HG02759 (cell line): ENCODE results near the gene SOX15.
"Not testable (repeated sequence)": the region's sequence is repeated elsewhere in the genome, so short reads cannot be mapped to it uniquely, and the experiment has no call there.

Source experiments
- ATAC-seq: cut with Tn5 transposase; IDR thresholded peaks from one replicate; pipeline ENCODE4 v1.9.1; 2021; ENCODE audit warnings: mild to moderate bottlenecking, moderate library complexity; ENCODE audit not compliant: unreplicated experiment

SOX15 gene

DNA sequence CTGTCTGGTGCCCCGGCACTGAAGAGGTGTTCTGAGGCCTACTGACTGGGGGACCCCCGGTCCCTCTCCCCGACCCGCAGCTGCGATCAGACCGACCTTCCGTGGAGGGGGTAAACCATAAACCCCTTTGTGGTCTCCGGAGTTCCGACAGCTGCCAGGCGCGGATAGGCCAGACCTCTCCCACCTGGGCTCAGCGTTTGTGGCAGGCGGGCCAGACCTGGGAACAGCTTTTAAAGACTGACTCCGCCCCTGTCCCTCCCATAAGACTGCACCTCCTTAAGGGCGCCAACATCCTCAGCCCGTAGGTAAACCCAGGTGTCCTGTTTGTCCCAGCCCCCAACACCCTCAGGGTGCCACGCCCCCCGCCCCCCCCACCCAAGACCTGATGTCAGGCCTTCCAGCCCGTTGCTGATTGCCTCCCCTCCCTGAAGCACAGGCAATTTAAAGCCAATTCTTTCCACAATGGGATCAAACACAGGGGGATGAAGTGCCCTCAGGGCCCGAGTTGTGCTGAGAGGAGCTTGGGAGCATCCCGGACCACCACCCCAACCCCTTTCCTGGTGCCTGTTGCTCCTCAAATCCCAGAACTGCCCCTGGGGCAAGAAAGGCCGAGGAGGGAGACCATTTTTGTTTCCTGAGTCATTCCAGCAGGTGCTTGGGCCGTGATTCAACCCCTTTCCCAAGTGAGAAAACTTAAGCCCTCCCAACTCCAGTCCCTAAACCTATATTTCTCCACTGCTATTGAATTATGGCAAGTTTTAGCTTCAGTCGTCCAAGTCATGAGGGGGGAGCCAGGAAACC is at the start of gene SOX15:
Gene SOX15, minus strand, starts transcription at position 204 of the 801 bp plus-strand sequence. CDS start 418 bp downstream, outside the sequence.
- ATAC-seq: no peak

DNA sequence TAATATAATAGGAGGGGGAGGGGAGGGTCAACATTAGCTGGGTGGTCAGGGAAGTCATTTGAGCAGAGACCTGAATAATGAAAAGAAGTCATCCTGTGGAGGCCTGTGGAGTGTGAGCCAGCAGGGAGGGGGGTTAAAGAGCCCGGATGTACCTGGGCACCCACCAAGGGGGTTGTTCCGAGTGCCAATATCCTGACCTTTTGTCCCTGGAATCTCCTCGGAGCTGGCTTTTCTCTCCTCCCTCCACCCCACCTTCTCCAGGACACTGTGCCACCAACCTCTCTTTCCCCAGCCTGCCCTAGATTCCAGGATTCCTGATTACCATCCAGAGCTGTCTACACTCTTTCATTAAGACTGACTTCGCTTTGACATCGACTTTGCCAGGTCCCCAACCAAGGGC is 46.3 kb upstream of the SOX15 start:
- ATAC-seq: no peak

DNA sequence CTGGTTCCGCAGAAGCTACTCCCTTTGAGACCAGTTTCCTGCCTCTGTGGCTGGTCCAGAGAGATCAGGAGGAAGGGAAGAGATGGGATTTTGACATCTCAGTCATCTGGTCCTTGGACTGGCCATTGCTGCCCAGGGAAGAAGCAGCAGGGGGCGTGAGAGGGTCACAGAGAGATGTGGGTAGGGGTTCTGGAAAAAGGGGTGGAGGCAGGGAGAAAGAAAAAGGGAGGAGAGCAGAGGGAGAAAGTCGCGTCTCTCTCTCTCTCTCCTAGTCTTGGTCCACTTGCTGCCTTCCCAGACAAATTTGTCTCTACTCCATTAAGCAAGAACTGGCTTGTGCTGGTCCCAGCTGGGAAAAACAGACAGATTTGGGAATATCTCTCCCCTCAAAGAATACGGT is 44.5 kb upstream of the SOX15 start:
- no peak for ATAC-seq

DNA sequence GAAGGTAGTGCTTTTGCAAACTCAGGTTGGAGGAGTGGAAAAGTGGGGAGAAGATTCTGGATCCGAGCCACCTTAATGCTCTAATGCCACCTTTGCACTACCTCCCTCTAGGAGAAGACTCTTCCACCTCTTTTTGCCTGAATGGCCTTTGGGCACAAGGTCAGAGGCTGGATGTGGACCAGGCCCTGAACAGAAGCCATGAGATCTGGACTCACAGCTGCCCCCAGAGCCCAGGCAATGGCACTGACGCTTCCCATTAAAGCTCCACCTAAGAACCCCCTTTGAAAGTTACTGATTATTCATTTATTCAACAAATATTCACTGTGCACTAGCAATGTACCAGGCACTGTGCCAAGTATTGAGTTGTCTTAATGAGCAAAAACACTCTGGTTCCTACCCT is 43.2 kb upstream of the SOX15 start:
- ATAC-seq: no peak

DNA sequence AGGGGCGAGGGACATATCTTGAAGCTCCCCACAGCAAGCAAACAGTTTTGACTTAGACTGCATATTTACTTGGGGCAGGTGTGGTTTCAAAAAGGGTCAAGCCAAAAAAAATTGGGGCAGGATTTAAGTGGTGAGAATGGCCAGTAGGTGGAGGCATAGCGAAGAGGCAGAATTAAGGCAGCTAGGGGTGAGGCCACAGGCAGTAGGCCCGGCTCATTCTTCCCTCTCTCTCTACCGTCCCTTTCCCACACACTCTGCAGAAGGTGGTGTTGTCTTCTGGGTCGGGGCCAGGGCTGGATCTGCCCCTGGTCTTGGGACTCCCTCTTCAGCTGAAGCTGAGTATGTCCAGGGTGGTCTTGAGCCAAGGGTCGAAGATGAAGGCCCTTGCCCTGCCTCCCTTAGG is 42.6 kb upstream of the SOX15 start:
- ATAC-seq: no peak

DNA sequence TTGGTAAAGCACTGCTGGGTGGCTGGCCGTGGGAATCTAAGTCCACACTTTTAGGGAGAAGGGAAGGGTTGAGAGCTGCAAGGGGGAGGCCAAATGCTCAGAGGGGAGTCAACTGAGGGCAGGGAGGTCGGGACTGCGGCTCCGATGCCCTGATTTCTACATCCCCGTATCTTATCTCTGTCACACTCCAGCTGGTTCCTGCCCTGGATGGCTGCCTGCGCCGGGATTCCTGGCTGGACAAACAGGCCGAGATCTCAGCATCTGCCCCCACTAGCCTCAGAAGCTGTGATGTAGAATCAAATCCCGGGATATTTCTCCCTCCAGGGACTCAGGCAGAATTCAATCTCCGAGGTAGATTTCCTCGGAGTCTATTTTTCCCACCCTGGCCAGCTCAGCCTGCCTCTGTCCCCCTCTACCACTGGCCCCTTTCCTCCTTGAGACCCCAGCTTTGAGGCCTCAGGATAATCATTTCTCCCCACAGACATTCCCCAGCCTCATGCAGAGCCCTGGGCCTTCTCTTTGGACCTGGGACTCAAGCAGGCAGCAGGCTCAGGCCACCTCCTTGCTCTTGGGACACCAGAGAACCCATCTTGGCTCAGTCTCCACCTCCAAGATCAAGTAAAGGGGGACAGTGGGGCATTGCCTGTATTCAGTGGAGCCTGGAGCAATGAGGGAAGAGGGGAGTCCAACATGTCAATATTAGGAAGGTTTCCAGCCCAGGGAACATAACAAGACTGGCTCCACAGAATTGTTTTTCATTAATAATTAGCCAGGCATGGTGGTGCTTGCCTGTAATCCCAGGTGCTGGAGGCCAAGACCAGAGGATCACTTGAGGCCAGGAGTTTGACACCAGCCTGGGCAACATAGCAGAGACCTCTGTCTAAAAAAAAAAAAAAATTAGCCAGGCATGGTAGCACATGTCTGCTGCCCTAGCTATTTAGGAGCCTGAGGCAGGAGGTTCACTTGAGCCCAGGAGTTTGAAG is 41.8 kb upstream of the SOX15 start:
- ATAC-seq: no peak

DNA sequence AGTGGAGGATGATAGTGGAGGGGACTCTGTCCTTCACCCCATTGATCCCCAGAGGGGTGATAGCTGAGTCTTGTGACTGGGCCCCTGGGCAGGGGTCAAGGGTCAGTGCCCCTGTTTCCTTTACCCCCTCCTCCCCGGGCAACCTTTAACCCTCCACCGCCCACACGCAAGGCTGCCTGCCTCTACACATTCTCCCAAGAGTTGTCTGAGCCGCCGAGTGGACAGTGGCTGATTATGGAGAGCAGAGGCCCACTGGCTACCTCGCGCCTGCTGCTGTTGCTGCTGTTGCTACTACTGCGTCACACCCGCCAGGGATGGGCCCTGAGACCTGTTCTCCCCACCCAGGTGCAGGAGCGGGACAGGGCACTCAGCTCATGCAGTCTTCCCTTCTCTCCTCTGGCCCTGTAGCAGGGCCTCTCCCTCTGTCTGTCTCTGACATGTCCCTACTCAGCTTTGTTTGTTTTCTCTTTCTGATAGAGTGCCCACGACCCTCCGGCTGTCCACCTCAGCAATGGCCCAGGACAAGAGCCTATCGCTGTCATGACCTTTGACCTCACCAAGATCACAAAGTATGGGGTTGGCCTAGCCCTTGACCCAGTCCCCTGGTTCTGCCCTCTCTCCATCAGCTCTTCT is 40.2 kb upstream of the SOX15 start, which contains the start of gene SHBG:
Gene SHBG, plus strand, starts transcription at position 197 of the 633 bp plus-strand sequence. Its CDS starts 38 bp downstream, at position 235.
- ATAC-seq: no peak

DNA sequence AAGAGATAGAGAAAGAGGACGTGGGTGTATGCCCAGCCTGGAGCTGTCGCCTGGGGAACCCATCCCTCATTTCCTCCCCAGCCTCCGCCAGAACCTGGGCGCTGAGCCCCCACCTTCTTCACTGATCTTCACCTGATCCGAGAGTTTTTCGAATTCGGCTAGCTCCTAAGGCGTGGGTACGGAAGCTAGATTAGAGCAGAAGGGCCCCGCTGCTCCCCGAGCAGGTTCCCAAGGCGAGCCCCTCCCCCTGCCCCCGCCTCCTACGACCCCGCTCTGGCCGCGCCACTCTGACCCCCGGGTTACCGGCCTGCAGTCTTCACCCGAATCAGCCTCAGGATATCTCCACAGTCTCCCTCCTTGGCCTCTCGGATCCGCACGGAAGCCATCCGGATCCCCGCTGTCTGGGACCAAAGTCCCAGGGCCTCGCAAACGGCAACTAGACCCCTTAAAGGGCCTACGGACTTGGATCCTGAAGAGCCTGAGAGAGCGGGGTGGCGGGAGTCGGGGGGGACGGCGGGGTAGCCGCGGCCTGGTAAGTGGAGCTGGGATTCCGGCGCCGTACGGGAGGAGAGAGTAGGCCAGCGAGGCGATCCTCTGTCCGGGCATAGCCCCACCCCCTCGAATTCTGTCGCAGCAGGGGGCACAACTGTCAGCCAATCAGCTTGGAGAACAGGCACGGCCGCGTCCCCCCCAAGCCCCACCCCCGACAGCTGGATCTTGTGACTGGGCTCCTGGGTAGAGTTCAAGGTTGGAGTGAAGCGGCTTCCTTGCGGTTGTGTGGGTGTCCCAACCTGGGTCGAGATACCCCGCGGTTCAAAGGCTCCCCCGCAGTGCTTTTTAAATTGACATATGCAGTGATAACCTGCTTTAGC is 37.6 kb upstream of the SOX15 start, which contains the start of gene SAT2:
Gene SAT2, minus strand, starts transcription at position 572 of the 872 bp plus-strand sequence. Its CDS starts 186 bp downstream, at position 386.
- ATAC-seq: peak; percentile 83

DNA sequence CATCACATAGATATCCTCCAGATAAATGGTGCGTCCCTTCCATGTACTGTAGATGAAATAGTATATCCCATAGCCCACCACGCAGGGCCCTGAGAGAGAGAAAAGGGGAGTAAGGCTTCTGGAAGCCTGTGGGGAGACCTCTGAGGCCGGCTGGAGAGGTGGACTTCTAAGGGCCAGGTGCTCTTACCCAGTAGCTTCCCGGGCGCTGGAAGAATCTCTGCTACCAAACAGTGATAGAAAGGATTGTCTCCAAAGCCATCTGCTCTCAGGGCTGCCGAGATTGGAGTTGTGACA is 37.0 kb upstream of the SOX15 start:
- ATAC-seq: peak; percentile 4

DNA sequence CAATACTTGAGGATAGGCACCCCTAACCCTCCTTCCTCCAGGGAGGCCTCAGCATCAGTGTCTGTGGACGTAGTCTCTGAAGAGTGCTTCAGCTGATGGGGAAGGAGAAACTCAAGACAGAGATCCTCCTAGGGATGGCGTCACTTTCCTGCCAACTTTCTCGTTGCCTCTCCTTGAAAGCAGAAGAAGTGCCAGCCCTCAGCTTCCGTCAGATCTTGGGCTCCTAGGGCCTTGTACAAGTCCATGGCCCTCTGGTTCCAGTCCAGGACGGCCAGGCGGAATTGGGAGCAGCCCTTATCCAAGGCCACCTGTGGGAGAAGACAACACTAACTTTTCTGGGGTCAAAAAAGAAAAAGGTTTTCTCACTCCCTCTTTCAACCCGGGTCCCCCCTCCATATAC is 36.4 kb upstream of the SOX15 start:
- no peak for ATAC-seq

DNA sequence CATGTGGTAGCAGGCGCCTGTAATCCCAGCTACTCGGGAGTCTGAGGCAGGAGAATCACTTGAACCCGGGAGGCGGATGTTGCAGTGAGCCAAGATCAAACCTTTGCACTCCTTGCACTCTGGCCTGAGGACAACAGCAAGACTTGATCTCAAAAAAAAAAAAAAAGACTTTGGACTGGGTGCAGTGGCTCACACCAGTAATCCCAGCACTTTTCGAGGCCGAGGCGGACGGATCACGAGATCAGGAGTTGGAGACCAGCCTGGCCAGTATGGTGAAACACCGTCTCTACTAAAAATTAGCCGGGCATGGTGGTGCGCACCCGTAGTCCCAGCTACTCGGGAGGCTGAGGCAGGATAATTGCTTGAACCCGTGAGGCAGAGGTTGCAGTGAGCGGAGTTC is 35.9 kb upstream of the SOX15 start:
- not testable (repeated sequence) for ATAC-seq

DNA sequence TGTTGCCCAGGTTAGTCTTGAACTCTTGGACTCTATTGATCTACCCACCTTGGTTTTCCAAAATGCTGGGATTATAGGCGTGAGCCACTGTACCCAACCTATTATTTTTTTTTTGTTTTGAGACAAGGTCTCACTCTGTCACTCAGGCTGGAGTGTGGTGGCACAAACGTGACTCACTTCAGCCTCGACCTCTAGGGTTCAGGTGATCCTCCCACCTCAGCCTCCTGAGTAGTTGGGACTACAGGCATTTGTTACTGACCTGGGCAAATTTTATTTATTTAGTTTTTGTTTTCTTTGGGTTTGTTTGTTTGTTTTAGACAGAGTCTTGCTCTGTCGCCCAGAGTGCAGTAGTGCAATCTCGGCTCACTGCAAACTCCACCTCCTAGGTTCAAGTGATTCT is 33.8 kb upstream of the SOX15 start:
- no peak for ATAC-seq

DNA sequence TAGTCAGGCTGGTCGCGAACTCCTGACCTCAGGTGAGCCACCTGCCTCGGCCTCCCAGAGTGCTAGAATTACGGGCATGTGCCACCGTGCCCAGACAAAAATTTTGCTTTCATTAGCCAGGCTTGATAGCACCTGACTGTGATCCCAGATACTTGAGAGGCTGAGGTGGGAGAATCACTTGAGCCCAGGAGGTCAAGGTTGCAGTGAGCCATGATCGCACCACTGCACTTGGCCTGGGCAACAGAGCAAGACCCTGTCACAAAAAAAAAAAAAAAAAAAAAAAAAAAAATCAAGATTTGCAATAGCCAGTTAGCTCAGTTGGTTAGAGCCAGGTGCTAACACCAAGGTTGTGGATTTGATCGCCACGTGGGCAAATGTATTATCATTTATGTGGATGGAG is 30.9 kb upstream of the SOX15 start:
- no peak for ATAC-seq

DNA sequence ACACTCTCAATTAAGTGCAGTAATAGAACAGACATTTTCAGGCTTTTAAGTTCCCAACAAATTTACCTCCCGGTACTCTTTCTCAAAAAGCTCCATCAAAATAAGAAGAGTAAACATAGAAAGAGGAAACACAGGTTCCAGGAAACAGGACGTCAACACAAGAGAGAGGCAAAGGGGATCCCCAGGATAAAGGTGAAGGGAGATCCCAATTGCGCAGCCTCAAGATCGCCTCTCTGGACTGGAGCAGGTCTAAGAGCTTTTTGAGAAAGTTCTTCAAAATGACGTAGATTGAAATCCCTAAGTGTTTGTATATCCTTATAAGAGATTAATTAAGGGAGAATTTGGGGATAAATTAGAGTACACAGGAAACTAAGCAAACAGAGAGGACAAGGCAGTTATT is 28.7 kb upstream of the SOX15 start:
- ATAC-seq: no peak

DNA sequence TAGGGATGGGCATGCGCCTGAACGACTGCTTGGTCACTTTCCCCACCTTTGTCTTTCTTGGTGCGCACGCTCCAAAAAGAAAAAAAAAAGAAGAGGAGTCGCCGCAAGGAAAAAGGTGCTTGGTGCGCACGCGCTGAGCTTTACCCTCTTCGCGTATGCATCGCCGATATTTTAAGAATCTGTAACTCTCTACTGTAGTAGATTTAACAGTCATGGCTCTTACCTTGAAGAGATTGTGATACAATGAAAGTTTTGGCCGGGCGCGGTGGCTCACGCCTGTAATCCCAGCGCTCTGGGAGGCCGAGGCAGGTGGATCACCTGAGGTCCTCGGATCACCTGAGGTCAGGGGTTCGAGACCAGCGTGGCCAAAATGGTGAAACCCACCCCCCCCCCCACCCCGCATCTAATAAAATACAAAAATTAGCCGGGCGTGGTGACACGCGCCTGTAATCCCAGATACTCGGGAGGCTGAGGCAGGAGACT is 25.4 kb upstream of the SOX15 start:
- ATAC-seq: no peak

DNA sequence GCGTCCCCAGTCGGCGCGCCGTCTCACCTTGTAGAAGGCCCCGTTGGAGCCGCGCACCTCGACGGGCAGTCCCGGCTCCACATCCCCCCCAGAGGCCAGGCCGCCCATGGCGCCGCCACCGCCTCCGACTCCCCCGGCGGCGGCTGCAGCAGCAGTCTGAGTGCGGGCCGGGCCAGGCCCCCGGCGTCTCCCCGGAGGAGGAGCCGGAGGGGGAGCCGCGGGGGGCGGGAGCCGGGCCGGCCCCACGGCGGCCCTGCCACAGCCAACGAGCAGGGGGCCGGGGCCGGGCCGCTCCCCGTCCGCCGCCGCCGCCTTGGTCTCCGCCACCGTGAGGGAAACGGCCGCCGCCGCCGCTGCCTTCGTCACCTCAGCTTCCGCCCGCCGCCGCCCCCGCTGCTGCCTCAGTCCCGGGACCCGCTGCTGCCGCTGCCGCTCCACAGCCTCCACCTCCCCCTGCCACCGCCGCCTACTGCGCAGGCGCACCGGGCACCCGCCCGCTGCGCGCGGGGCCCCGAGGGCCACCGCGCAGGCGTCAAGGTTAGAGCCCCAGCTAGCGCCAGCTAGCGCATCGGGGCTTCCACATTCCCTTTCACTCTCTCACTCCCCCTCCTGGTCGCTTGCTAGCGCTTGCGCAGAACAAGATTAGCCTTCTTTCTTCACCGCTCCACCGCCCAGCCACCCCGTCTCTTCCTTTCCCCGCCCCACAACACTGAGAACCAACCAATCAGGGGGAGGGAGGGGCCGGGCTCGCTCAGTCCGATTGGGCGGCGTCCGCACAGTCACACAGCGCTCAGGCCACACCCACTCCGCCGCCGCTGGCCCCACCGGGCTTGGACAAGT is 24.8 kb upstream of the SOX15 start, which contains the start of gene FXR2:
Gene FXR2, minus strand, starts transcription at position 473 of the 840 bp plus-strand sequence. Its CDS starts 365 bp downstream, at position 108.
- ATAC-seq: peak; percentile 84

DNA sequence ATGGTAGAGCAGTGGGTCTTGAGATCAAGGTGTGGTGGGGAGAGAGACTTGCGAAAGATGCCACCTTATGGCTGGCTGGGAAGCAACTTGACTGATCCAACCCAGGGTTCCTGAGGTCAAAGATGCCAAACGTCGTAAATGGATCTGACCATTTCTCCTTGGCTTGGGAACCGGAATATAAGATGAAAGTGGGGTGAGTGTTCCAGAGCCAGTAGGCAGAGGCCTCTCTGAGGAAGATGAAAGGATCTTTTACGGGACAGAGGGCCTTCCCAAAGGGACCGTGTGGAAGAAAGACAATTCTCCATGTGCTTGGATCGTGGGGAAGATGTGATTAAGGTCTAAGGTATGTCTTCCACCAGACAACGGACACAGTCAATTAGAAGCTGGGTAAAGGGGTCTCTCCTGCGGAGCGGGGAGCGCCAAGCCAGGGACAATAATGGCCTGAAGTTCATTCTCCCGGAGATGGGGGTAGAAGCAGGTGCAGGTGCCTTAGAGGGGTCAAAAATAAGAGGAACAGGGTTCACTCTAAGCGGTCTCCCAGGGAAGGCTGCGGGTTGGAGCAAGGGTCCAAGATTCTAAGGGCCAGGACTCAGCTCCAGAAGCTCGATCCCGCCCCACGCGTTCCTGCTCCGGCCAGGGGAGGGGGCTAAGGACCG is 24.0 kb upstream of the SOX15 start:
- no peak for ATAC-seq

DNA sequence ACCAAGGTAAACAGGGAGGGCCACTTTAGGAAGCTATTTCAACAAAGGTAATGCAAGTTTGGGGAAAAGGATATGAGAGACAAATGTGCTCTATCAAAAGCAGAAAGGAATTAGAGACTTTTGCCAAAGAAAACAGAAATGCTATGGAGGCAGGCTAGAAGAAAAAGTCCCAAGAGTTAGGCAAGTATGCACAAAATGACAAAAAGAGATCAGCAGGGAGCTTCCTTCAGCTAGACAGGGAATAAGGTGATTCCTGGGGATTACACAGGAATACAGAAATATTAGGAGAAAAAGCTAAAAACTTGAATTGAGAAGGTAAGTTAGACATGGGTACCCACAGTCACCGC is 22.4 kb upstream of the SOX15 start:
- no peak for ATAC-seq
